ENCODE data around the gene TPSB2. TPM values are rescaled to one million over a fixed set of nuclear protein-coding genes. Genes with fewer than 3 reads are reported as not detected.

The TPSB2 gene
- total and polyA plus RNA-seq, 9 of the 15 experiments (the other 6 are each of a cell fraction or from before 2014, with no cell fraction given), result 0.18 TPM; not detected in 8

GRCh38 chr16:1193143-1193824 is 36.7 kb downstream of the TPSB2 start:
- H3K4me1 ChIP-seq (replicated peaks in 1 of 2; ENCODE audit: control insufficient read depth in 2 of 2, insufficient read depth in 2 of 2, low read length in 2 of 2), result peaks cover 0 to 60% of the 10 kb centered on the region in 2 experiments; a peak in 3 of 5 replicates
- no peaks in the 10 kb centered on the region for H3K9me1 ChIP-seq (ENCODE audit: control insufficient read depth, insufficient read depth, low read length)
- 3% methylated on average over 16 of the region's 30 CpGs for WGBS (ENCODE audit: insufficient coverage, low coverage, missing lambda C conversion rate)
- POLR2A ChIA-PET, result no interaction called here
- FAIRE-seq, result peak; percentile 29
- H3K9ac ChIP-seq (ENCODE audit: insufficient read depth in 1 of 2, low read depth in 2 of 2, low read length in 2 of 2), result peak overlapping the region in 1 of 2 experiments; percentile 10; a peak in 1 of 4 replicates
- no peak overlapping the region for H3K27ac ChIP-seq (ENCODE audit: extremely low read depth, low read depth, low read length)
- no peak overlapping the region for H3K4me3 ChIP-seq
- ATAC-seq, result peak; percentile 87
- no TSS peak for BruUV-seq (replicated peaks)
- H3K27me3 ChIP-seq (ENCODE audit: control insufficient read depth in 2 of 2, insufficient read depth in 2 of 2, low read length in 2 of 2), result peaks cover 0 to 25% of the 10 kb centered on the region in 2 experiments; a peak in 2 of 5 replicates
- no peaks in the 10 kb centered on the region for H3K36me3 ChIP-seq (ENCODE audit: control insufficient read depth, insufficient read depth, low read length)
- in situ Hi-C loops (cut with MboI) (no loop called here), intact Hi-C loops (cut with micrococcal nuclease) (no loop called here)
- no peaks in the 10 kb centered on the region for H3K9me3 ChIP-seq (replicated peaks; ENCODE audit: control insufficient read depth, insufficient read depth, low read depth, low read length)
- H4K20me1 ChIP-seq (replicated peaks; ENCODE audit: control insufficient read depth, insufficient read depth, low read length), result peaks cover 14% of the 10 kb centered on the region
- H3K79me2 ChIP-seq (ENCODE audit: control insufficient read depth, insufficient read depth, low read length), result no peaks in the 10 kb centered on the region
- CTCF ChIA-PET (ENCODE audit: low intra/inter-chr PET ratio), result interaction anchor here (3.5 kb wide), 1 partner anchor 86 kb away, joined by 38 read pairs; no protein-coding TSS in a partner anchor
- peak; percentile 48 to 67 (median 62) for DNase-seq (ENCODE audit: extremely low read depth in 1 of 4, low spot score in 3 of 4)
- peak overlapping the region; percentile 29 for H3K4me2 ChIP-seq (ENCODE audit: insufficient read depth, low read length)
- H2AFZ ChIP-seq (ENCODE audit: low read depth, low read length), result peak overlapping the region; percentile 23; the same call in 1 of the 2 replicates
- TF ChIP-seq ZNF76 (CRISPR knock-in tag; IDR thresholded peaks at IDR 0.05; ENCODE audit: borderline replicate concordance) (no peak), KLF6 (CRISPR knock-in tag; IDR thresholded peaks at IDR 0.05; ENCODE audit: borderline replicate concordance) (no peak), L3MBTL2 (IDR thresholded peaks at IDR 0.05) (peak; percentile 61), TCF7L2 (IDR thresholded peaks at IDR 0.05; ENCODE audit: low read depth, low read length) (no peak), NUFIP1 (IDR thresholded peaks at IDR 0.05; ENCODE audit: partially characterized antibody) (no peak), STAT5B (CRISPR knock-in tag; IDR thresholded peaks at IDR 0.05) (no peak), FOSL1 (tag; conservative IDR thresholded peaks at IDR 0.05) (no peak), CBX3 (IDR thresholded peaks at IDR 0.05; ENCODE audit: borderline replicate concordance in 1 of 2, low read length in 2 of 2) (peak in 1 of 2 experiments; percentile 63; a peak in 1 of 3 replicates), ATF7 (IDR thresholded peaks at IDR 0.05) (no peak), CTCFL (IDR thresholded peaks at IDR 0.05; ENCODE audit: borderline replicate concordance, insufficient read depth, low read depth, low read length, poor library complexity, severe bottlenecking) (peak; percentile 68), CEBPB (tag; IDR thresholded peaks at IDR 0.05) (no peak), RHOXF2B (CRISPR knock-in tag; conservative IDR thresholded peaks at IDR 0.05) (no peak), THRA (IDR thresholded peaks at IDR 0.05) (no peak), IRF9 (tag; IDR thresholded peaks at IDR 0.05) (no peak), FIP1L1 (IDR thresholded peaks at IDR 0.05; ENCODE audit: low read depth, low read length, poor library complexity, severe bottlenecking) (no peak)

Data from K562 (cell line).